SK-N-SH treated with all-trans-retinoic acid at 6 μM for 48 hours (cell line): ENCODE data around the gene CAMK2B.

Experiments used
- ATAC-seq: fragments of 200-7000 bp; cut with Tn5 transposase; 3 replicates; pipeline ENCODE4 v1.9.1; 2020; ENCODE audit warnings: mild to moderate bottlenecking, moderate library complexity
- ARNTL ChIP-seq: fragments of 450-650 bp; formaldehyde crosslinking; IDR thresholded peaks from 2 replicates; pipeline ENCODE4 v1.5.0; 2020; ENCODE audit warnings: low read depth, mild to moderate bottlenecking, moderate library complexity, borderline replicate concordance
- BACH2 ChIP-seq: fragments of 250-450 bp; sonication (Bioruptor Pico); IDR thresholded peaks from 2 replicates; pipeline ENCODE4 v1.9.0; 2021; ENCODE audit warnings: mild to moderate bottlenecking, borderline replicate concordance
- CREB5 ChIP-seq: fragments of 250-450 bp; sonication (Bioruptor Pico); IDR thresholded peaks from 2 replicates; pipeline ENCODE4 v1.5.1; 2020; ENCODE audit warnings: low read depth, mild to moderate bottlenecking, moderate library complexity
- CSDC2 ChIP-seq: fragments of 250-450 bp; sonication (Bioruptor Pico); IDR thresholded peaks from 2 replicates; pipeline ENCODE4 v1.5.0; 2020; ENCODE audit warnings: mild to moderate bottlenecking, moderate library complexity
- CSRNP3 ChIP-seq: fragments of 250-450 bp; sonication (Bioruptor Pico); IDR thresholded peaks from 2 replicates; pipeline ENCODE4 v1.5.1; 2021; ENCODE audit warnings: mild to moderate bottlenecking, moderate library complexity
- ESRRG ChIP-seq: fragments of 250-450 bp; sonication (Bioruptor Pico); IDR thresholded peaks from 2 replicates; pipeline ENCODE4 v1.6.1; 2021; ENCODE audit warnings: mild to moderate bottlenecking
- ISL1 ChIP-seq: fragments of 250-450 bp; sonication (Bioruptor Pico); IDR thresholded peaks from 2 replicates; pipeline ENCODE4 v2.1.2; 2022; ENCODE audit warnings: mild to moderate bottlenecking, moderate library complexity
- OSR1 ChIP-seq: fragments of 250-450 bp; sonication (Bioruptor Pico); IDR thresholded peaks from 2 replicates; pipeline ENCODE4 v1.8.0; 2022; ENCODE audit warnings: moderate library complexity, mild to moderate bottlenecking, inconsistent platforms
- POU6F1 ChIP-seq: fragments of 250-450 bp; sonication (Bioruptor Pico); IDR thresholded peaks from 2 replicates; pipeline ENCODE4 v1.8.0; 2021; ENCODE audit warnings: low read depth, mild to moderate bottlenecking, moderate library complexity, borderline replicate concordance
- PPARA ChIP-seq: fragments of 250-450 bp; sonication (Bioruptor Pico); IDR thresholded peaks from 2 replicates; pipeline ENCODE4 v1.5.0; 2020; ENCODE audit warnings: mild to moderate bottlenecking, borderline replicate concordance
- RARB ChIP-seq: fragments of 250-450 bp; sonication (Bioruptor Pico); IDR thresholded peaks from 2 replicates; pipeline ENCODE4 v1.8.0; 2021; ENCODE audit warnings: mild to moderate bottlenecking, moderate library complexity
- TCF4 ChIP-seq: fragments of 250-450 bp; sonication (Bioruptor Pico); IDR thresholded peaks from 2 replicates; pipeline ENCODE4 v1.8.0; 2021; ENCODE audit warnings: mild to moderate bottlenecking, moderate library complexity, borderline replicate concordance
- TSHZ2 ChIP-seq: fragments of 250-450 bp; sonication (Bioruptor Pico); IDR thresholded peaks from 2 replicates; pipeline ENCODE4 v1.5.0; 2020; ENCODE audit warnings: mild to moderate bottlenecking, moderate library complexity
- ZFP3 ChIP-seq: fragments of 250-450 bp; sonication (Bioruptor Pico); IDR thresholded peaks from 2 replicates; pipeline ENCODE4 v1.5.0; 2020; ENCODE audit warnings: mild to moderate bottlenecking, moderate library complexity
- ZFP30 ChIP-seq: fragments of 450-650 bp; formaldehyde crosslinking; IDR thresholded peaks from 2 replicates; pipeline ENCODE4 v1.5.0; 2022; ENCODE audit warnings: mild to moderate bottlenecking, moderate library complexity
- ZNF70 ChIP-seq: fragments of 450-650 bp; formaldehyde crosslinking; IDR thresholded peaks from 2 replicates; pipeline ENCODE4 v1.5.0; 2020; ENCODE audit warnings: mild to moderate bottlenecking, moderate library complexity
- ZNF8 ChIP-seq: fragments of 450-650 bp; formaldehyde crosslinking; IDR thresholded peaks from 2 replicates; pipeline ENCODE4 v1.5.0; 2020; ENCODE audit warnings: mild to moderate bottlenecking, moderate library complexity

The CAMK2B gene

GRCh38 chr7:44325201-44325671 lies at the start of gene CAMK2B:
Gene CAMK2B, minus strand, starts transcription at chr7:44325594. Its CDS starts 173 bp downstream, at chr7:44325421.
- ATAC-seq: no peak
- TF ChIP-seq CSDC2 (CRISPR knock-in tag): no peak
- no peak for TF ChIP-seq ISL1

- no peak for TF ChIP-seq ZFP3
- no peak for TF ChIP-seq ZNF8 (CRISPR knock-in tag)
- no peak for TF ChIP-seq CSRNP3 (CRISPR knock-in tag)
- no peak for TF ChIP-seq CREB5 (CRISPR knock-in tag)
- TF ChIP-seq ISL1: no peak
- TF ChIP-seq ZFP30 (CRISPR knock-in tag): no peak
- no peak for TF ChIP-seq PPARA (CRISPR knock-in tag)
- TF ChIP-seq, all 23 proteins: peak for 0
- ATAC-seq: no peak
Measured at GRCh38 chr7:44374007-44374763, 48.8 kb upstream of the CAMK2B start.

GRCh38 chr7:44373418-44373740 lies 48.0 kb upstream of the CAMK2B start:
- TF ChIP-seq PPARA (CRISPR knock-in tag) (no peak), POU6F1 (CRISPR knock-in tag) (no peak), BACH2 (CRISPR knock-in tag) (no peak), RARB (no peak), CREB5 (CRISPR knock-in tag) (no peak), ESRRG (CRISPR knock-in tag) (no peak), TSHZ2 (CRISPR knock-in tag) (no peak), ISL1 (no peak)
- TF ChIP-seq, all 23 proteins: peak for 0
- ATAC-seq: no peak

GRCh38 chr7:44372560-44373417 lies 47.4 kb upstream of the CAMK2B start:
- TF ChIP-seq OSR1 (CRISPR knock-in tag) (no peak), ARNTL (no peak), ZNF70 (CRISPR knock-in tag) (no peak), TCF4 (CRISPR knock-in tag) (no peak), CSDC2 (CRISPR knock-in tag) (no peak), ZNF8 (CRISPR knock-in tag) (no peak)

More at GRCh38 chr7:44372560-44373417, 47.4 kb upstream of the CAMK2B start:
- ATAC-seq: no peak
